Hepatocyte (in vitro differentiated cells): ENCODE data around the gene KCNJ13. TPM values are rescaled to one million over a fixed set of nuclear protein-coding genes. Genes with fewer than 3 reads are reported as not detected.

Experiments
- DNase-seq: peaks from one replicate; pipeline ENCODE4 v3.0.0-alpha.2; 2016; ENCODE audit warnings: low spot score
- H2AFZ ChIP-seq: fragments of 200-600 bp; sonication (generic); 2 replicates; pipeline ENCODE4 v1.6.0; 2016; ENCODE audit warnings: antibody characterized with exemption, mild to moderate bottlenecking
- H3K27ac ChIP-seq: fragments of 200-600 bp; sonication (generic); 2 replicates; pipeline ENCODE4 v1.5.1; 2016; ENCODE audit warnings: mild to moderate bottlenecking
- H3K27me3 ChIP-seq: fragments of 200-600 bp; sonication (generic); 2 replicates; pipeline ENCODE4 v1.6.1; 2016
- H3K36me3 ChIP-seq: fragments of 200-600 bp; sonication (generic); replicated peaks from 2 replicates; pipeline ENCODE4 v1.5.1; 2016; ENCODE audit warnings: low read depth; ENCODE audit not compliant: insufficient read depth
- H3K4me1 ChIP-seq: fragments of 200-600 bp; sonication (generic); 2 replicates; pipeline ENCODE4 v1.5.1; 2016; ENCODE audit warnings: mild to moderate bottlenecking, moderate library complexity; ENCODE audit not compliant: insufficient read depth
- H3K4me2 ChIP-seq: fragments of 200-600 bp; sonication (generic); 2 replicates; pipeline ENCODE4 v1.6.0; 2016
- H3K4me3 ChIP-seq: fragments of 200-600 bp; sonication (generic); 2 replicates; pipeline ENCODE4 v1.5.1; 2016; ENCODE audit warnings: mild to moderate bottlenecking
- H3K79me2 ChIP-seq: fragments of 200-600 bp; sonication (generic); 2 replicates; pipeline ENCODE4 v1.6.0; 2017; ENCODE audit warnings: mild to moderate bottlenecking
- H3K9me2 ChIP-seq: fragments of 200-600 bp; sonication (generic); replicated peaks from 2 replicates; pipeline ENCODE4 v1.6.0; 2017; ENCODE audit warnings: mild to moderate bottlenecking; ENCODE audit not compliant: insufficient read depth
- H3K9me3 ChIP-seq: fragments of 200-600 bp; sonication (generic); 2 replicates; pipeline ENCODE4 v1.5.1; 2016; ENCODE audit warnings: low read depth, mild to moderate bottlenecking
- H4K20me1 ChIP-seq: fragments of 200-600 bp; sonication (generic); 2 replicates; pipeline ENCODE4 v1.6.0; 2016; ENCODE audit warnings: mild to moderate bottlenecking; ENCODE audit not compliant: insufficient read depth, poor library complexity, severe bottlenecking
- CTCF ChIP-seq: fragments of 200-600 bp; sonication (generic); IDR thresholded peaks from 2 replicates; pipeline ENCODE4 v1.5.1; 2016; ENCODE audit warnings: antibody characterized with exemption, mild to moderate bottlenecking; ENCODE audit not compliant: poor library complexity
- EZH2 ChIP-seq: fragments of 200-600 bp; sonication (generic); IDR thresholded peaks from 2 replicates; pipeline ENCODE4 v1.6.1; 2016; ENCODE audit warnings: antibody characterized with exemption, mild to moderate bottlenecking, borderline replicate concordance
- EZH2phosphoT487 ChIP-seq: fragments of 200-600 bp; sonication (generic); IDR thresholded peaks from one replicate; pipeline ENCODE4 v1.6.1; 2018; ENCODE audit warnings: antibody characterized with exemption, mild to moderate bottlenecking, low read depth, moderate library complexity; ENCODE audit not compliant: unreplicated experiment, severe bottlenecking
- WGBS: methylation state at CpG from one replicate; pipeline ENCODE4 v1.1.6; 2016; ENCODE audit warnings: low lambda C conversion rate; ENCODE audit errors: missing lambda C conversion rate; 5-methylcytosine and 5-hydroxymethylcytosine counted together
- polyA plus RNA-seq: library from polyadenylated mRNA; unstranded; fragments of >200 nt; fragmentation: Nextera tagmentation; extraction: Ambion mirVana; gene quantifications from 2 replicates; pipeline ENCODE4 v1.2.1, GENCODE V29; 2016
- total RNA-seq: library from RNA; depleted of rRNA; stranded (reverse); fragments of >200 nt; gene quantifications from 2 replicates; pipeline ENCODE4 v1.2.3, GENCODE V29; 2014

The KCNJ13 gene
- total and polyA plus RNA-seq, 2 experiments from 2014 or later: 43.1 to 56.6 TPM

GRCh38 chr2:232800166-232800565 is 23.8 kb upstream of the KCNJ13 start:
- Histone ChIP-seq H3K36me3 (no peaks in the 10 kb centered on the region), H3K27me3 (no peaks in the 10 kb centered on the region), H3K9me3 (no peaks in the 10 kb centered on the region), H3K4me2 (no peak overlapping the region), H3K4me3 (no peak overlapping the region), H3K4me1 (no peaks in the 10 kb centered on the region), H4K20me1 (no peaks in the 10 kb centered on the region), H3K79me2 (peaks cover 32% of the 10 kb centered on the region), H3K27ac (no peak overlapping the region), H3K9me2 (no peaks in the 10 kb centered on the region), H2AFZ (no peak overlapping the region)
- no peak for TF ChIP-seq EZH2
- TF ChIP-seq CTCF: no peak
- no peak for TF ChIP-seq EZH2phosphoT487
- WGBS: 96% methylated on average over 2 of the region's 2 CpGs
- DNase-seq: no peak

- Histone ChIP-seq H3K4me2 (no peak overlapping the region), H3K4me1 (no peaks in the 10 kb centered on the region), H3K79me2 (peaks cover 25% of the 10 kb centered on the region), H4K20me1 (no peaks in the 10 kb centered on the region), H3K9me3 (no peaks in the 10 kb centered on the region), H2AFZ (no peak overlapping the region), H3K9me2 (no peaks in the 10 kb centered on the region), H3K27me3 (no peaks in the 10 kb centered on the region), H3K4me3 (no peak overlapping the region), H3K36me3 (no peaks in the 10 kb centered on the region), H3K27ac (no peak overlapping the region)
- TF ChIP-seq CTCF (no peak), EZH2phosphoT487 (no peak), EZH2 (no peak)
- DNase-seq: no peak
Observed at GRCh38 chr2:232798187-232798586, 21.8 kb upstream of the KCNJ13 start.

- WGBS: 100% methylated on average over 1 of the region's 1 CpG
- Histone ChIP-seq H3K4me2 (no peak overlapping the region), H3K79me2 (peaks cover 13% of the 10 kb centered on the region), H3K36me3 (no peaks in the 10 kb centered on the region), H3K27me3 (no peaks in the 10 kb centered on the region), H3K4me1 (no peaks in the 10 kb centered on the region), H4K20me1 (no peaks in the 10 kb centered on the region), H3K9me3 (no peaks in the 10 kb centered on the region), H2AFZ (no peak overlapping the region), H3K4me3 (no peak overlapping the region), H3K27ac (no peak overlapping the region), H3K9me2 (no peaks in the 10 kb centered on the region)
- no peak for DNase-seq
- TF ChIP-seq CTCF: no peak
- no peak for TF ChIP-seq EZH2phosphoT487
- no peak for TF ChIP-seq EZH2
Observed at GRCh38 chr2:232795920-232796319, 19.6 kb upstream of the KCNJ13 start.

- H3K9me2 ChIP-seq: no peaks in the 10 kb centered on the region
- no peaks in the 10 kb centered on the region for H4K20me1 ChIP-seq
- no peak overlapping the region for H3K4me3 ChIP-seq
- no peak overlapping the region for H2AFZ ChIP-seq
- H3K36me3 ChIP-seq: no peaks in the 10 kb centered on the region
- H3K27ac ChIP-seq: no peak overlapping the region
- H3K9me3 ChIP-seq: no peaks in the 10 kb centered on the region
- 95% methylated on average over 1 of the region's 1 CpG for WGBS
- H3K79me2 ChIP-seq: peaks cover 9% of the 10 kb centered on the region
- H3K4me2 ChIP-seq: no peak overlapping the region
- TF ChIP-seq EZH2phosphoT487 (no peak), CTCF (no peak)
- no peak for DNase-seq
- no peaks in the 10 kb centered on the region for H3K27me3 ChIP-seq
- H3K4me1 ChIP-seq: no peaks in the 10 kb centered on the region
Observed at GRCh38 chr2:232794981-232795380, 18.6 kb upstream of the KCNJ13 start.
